ENCODE data around the gene RIPK3. TPM values are rescaled to one million over a fixed set of nuclear protein-coding genes. Genes with fewer than 3 reads are reported as not detected.

Gene RIPK3
- total and polyA plus RNA-seq, 4 experiments from 2014 or later, result 6.2 to 63.5 (median 39.8) TPM

DNA sequence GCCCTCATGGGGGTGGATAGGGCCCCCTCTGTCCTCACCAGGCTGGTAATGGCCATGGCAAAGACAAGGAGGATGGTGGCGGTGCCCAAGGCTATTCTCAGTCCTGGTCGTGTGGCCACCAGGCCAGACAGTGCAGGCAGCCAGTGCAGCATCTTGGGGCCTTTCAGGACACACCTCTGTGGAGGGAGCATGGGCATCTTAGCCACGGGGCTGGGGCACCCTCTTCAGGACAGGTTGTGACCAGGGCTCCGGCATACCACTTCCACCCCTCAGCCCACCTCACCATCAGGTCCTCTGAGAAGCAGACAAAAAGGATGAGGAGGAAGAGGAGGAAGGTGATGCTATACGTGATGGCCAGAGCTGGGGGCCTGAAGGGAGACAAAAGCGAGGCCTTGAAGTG lies 15.8 kb downstream of the RIPK3 start:
- H3K4me1 ChIP-seq (ENCODE audit: insufficient read depth, low read length), result peaks cover 14% of the 10 kb centered on the region
- no peaks in the 10 kb centered on the region for H3K9me3 ChIP-seq (ENCODE audit: control insufficient read depth in 1 of 2, low read length in 2 of 2)
- H3K4me3 ChIP-seq (ENCODE audit: low read length in 2 of 2), result no peak overlapping the region
- no peaks in the 10 kb centered on the region for H3K36me3 Mint-ChIP-seq
- H3K27ac ChIP-seq (ENCODE audit: low read depth, low read length), result no peak overlapping the region
- DNase-seq, result no peak
- H3K27me3 ChIP-seq (ENCODE audit: insufficient read depth, low read length), result no peaks in the 10 kb centered on the region
- H3K4me3 Mint-ChIP-seq, result no peak overlapping the region
- no peaks in the 10 kb centered on the region for H3K36me3 ChIP-seq (ENCODE audit: insufficient read depth, low read length)
- peaks cover 9 to 30% (median 14%) of the 10 kb centered on the region in 4 donors for H3K4me1 Mint-ChIP-seq
- intact Hi-C loops (cut with micrococcal nuclease), result no loop called here
- CTCF ChIA-PET (ENCODE audit: partially characterized antibody), result interaction anchor here (0.8 to 23.0 kb wide), 4 partner anchors 8 to 108 kb away, joined by 3 to 791 read pairs (median 14); partner anchors contain the start of genes CBLN3, CIDEB, KHNYN and SDR39U1
- peak overlapping the region in 1 of 7 donors; percentile 15 for H3K27ac Mint-ChIP-seq
- POLR2A ChIA-PET (ENCODE audit: partially characterized antibody), result interaction anchor here (0.6 kb wide), 1 partner anchor 27 kb away, joined by 4 read pairs; no protein-coding TSS in a partner anchor
- H3K27me3 Mint-ChIP-seq, result peaks cover 0 to 1% of the 10 kb centered on the region in 2 donors
- no peaks in the 10 kb centered on the region for H3K9me3 Mint-ChIP-seq

GRCh38 chr14:24323341-24323740 lies 16.4 kb downstream of the RIPK3 start:
- Histone ChIP-seq H3K4me1 (ENCODE audit: insufficient read depth, low read length) (peaks cover 9% of the 10 kb centered on the region), H3K27ac (ENCODE audit: low read depth, low read length) (no peak overlapping the region), H3K9me3 (ENCODE audit: control insufficient read depth in 1 of 2, low read length in 2 of 2) (no peaks in the 10 kb centered on the region), H3K36me3 (ENCODE audit: insufficient read depth, low read length) (no peaks in the 10 kb centered on the region), H3K27me3 (ENCODE audit: insufficient read depth, low read length) (no peaks in the 10 kb centered on the region), H3K4me3 (ENCODE audit: low read length in 2 of 2) (no peak overlapping the region)
- H3K27me3 Mint-ChIP-seq, result peaks cover 0 to 1% of the 10 kb centered on the region in 2 donors
- no peak overlapping the region for H3K27ac Mint-ChIP-seq
- no peaks in the 10 kb centered on the region for H3K9me3 Mint-ChIP-seq
- POLR2A ChIA-PET (ENCODE audit: partially characterized antibody), result no interaction called here
- CTCF ChIA-PET (ENCODE audit: partially characterized antibody), result interaction anchor here (0.8 to 23.0 kb wide), 5 partner anchors 9 to 109 kb away, joined by 3 to 791 read pairs (median 9); partner anchors contain the start of genes CBLN3, CIDEB, KHNYN and SDR39U1
- DNase-seq, result no peak
- intact Hi-C loops (cut with micrococcal nuclease), result no loop called here
- H3K4me1 Mint-ChIP-seq, result peaks cover 4 to 23% (median 8%) of the 10 kb centered on the region in 4 donors
- no peaks in the 10 kb centered on the region for H3K36me3 Mint-ChIP-seq
- H3K4me3 Mint-ChIP-seq, result peak overlapping the region in 1 of 8 donors; percentile 2

DNA sequence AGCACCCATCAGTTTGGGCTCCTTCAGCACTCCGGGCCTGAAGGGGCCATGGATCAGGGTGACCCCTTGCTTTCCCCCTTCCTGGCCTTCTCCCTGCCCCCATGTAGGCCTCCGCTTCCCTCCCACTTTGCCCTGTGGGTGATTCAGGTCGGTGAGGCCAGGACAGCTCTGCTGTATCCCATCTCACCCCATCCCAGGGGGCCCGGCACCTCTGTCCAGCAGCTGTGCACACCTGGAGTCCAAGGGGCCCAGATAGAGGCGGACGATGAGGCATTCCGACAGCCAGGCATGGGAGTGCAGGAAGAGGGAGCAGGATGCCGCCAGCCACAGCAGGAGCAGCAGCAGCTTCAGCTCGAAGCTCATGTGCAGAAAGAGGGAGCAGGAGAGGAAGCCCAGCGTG lies 17.1 kb downstream of the RIPK3 start:
- no peaks in the 10 kb centered on the region for H3K36me3 ChIP-seq (ENCODE audit: insufficient read depth, low read length)
- peaks cover 7% of the 10 kb centered on the region for H3K4me1 ChIP-seq (ENCODE audit: insufficient read depth, low read length)
- no peak overlapping the region for H3K27ac ChIP-seq (ENCODE audit: low read depth, low read length)
- intact Hi-C loops (cut with micrococcal nuclease), result no loop called here
- no peak overlapping the region for H3K4me3 ChIP-seq (ENCODE audit: low read length in 2 of 2)
- Mint-ChIP-seq H3K4me1 (peaks cover 4 to 17% (median 8%) of the 10 kb centered on the region in 4 donors), H3K4me3 (no peak overlapping the region), H3K9me3 (no peaks in the 10 kb centered on the region), H3K36me3 (no peaks in the 10 kb centered on the region), H3K27me3 (peaks cover 0 to 1% of the 10 kb centered on the region in 2 donors), H3K27ac (no peak overlapping the region)
- POLR2A ChIA-PET (ENCODE audit: partially characterized antibody), result no interaction called here
- H3K9me3 ChIP-seq (ENCODE audit: control insufficient read depth in 1 of 2, low read length in 2 of 2), result no peaks in the 10 kb centered on the region
- DNase-seq, result no peak
- no peaks in the 10 kb centered on the region for H3K27me3 ChIP-seq (ENCODE audit: insufficient read depth, low read length)
- CTCF ChIA-PET (ENCODE audit: partially characterized antibody), result interaction anchor here (0.9 to 23.0 kb wide), 5 partner anchors 11 to 109 kb away, joined by 3 to 791 read pairs (median 9); partner anchors contain the start of genes CBLN3, CIDEB, KHNYN and SDR39U1

- H3K27ac ChIP-seq (ENCODE audit: low read depth, low read length), result no peak overlapping the region
- no peak overlapping the region for H3K4me3 Mint-ChIP-seq
- H3K4me1 ChIP-seq (ENCODE audit: insufficient read depth, low read length), result no peaks in the 10 kb centered on the region
- no peaks in the 10 kb centered on the region for H3K9me3 Mint-ChIP-seq
- no peaks in the 10 kb centered on the region for H3K27me3 Mint-ChIP-seq
- DNase-seq, result no peak
- peaks cover 0 to 5% of the 10 kb centered on the region in 2 donors for H3K36me3 Mint-ChIP-seq
- no peaks in the 10 kb centered on the region for H3K27me3 ChIP-seq (ENCODE audit: insufficient read depth, low read length)
- no peaks in the 10 kb centered on the region for H3K36me3 ChIP-seq (ENCODE audit: insufficient read depth, low read length)
- no peak overlapping the region for H3K4me3 ChIP-seq (ENCODE audit: low read length in 2 of 2)
- ChIA-PET CTCF (ENCODE audit: partially characterized antibody) (interaction anchor here (0.7 to 23.0 kb wide), 3 partner anchors 19 to 111 kb away, joined by 4 to 791 read pairs (median 5); partner anchors contain the start of genes CBLN3, KHNYN, SDR39U1 and TINF2), POLR2A (ENCODE audit: partially characterized antibody) (no interaction called here)
- intact Hi-C loops (cut with micrococcal nuclease), result no loop called here
- H3K27ac Mint-ChIP-seq, result peak overlapping the region in 1 of 7 donors; percentile 52
- no peaks in the 10 kb centered on the region for H3K9me3 ChIP-seq (ENCODE audit: control insufficient read depth in 1 of 2, low read length in 2 of 2)
- H3K4me1 Mint-ChIP-seq, result peaks cover 0 to 15% (median 6%) of the 10 kb centered on the region in 4 donors
Observed at GRCh38 chr14:24321212-24321975, 18.4 kb downstream of the RIPK3 start.

DNA sequence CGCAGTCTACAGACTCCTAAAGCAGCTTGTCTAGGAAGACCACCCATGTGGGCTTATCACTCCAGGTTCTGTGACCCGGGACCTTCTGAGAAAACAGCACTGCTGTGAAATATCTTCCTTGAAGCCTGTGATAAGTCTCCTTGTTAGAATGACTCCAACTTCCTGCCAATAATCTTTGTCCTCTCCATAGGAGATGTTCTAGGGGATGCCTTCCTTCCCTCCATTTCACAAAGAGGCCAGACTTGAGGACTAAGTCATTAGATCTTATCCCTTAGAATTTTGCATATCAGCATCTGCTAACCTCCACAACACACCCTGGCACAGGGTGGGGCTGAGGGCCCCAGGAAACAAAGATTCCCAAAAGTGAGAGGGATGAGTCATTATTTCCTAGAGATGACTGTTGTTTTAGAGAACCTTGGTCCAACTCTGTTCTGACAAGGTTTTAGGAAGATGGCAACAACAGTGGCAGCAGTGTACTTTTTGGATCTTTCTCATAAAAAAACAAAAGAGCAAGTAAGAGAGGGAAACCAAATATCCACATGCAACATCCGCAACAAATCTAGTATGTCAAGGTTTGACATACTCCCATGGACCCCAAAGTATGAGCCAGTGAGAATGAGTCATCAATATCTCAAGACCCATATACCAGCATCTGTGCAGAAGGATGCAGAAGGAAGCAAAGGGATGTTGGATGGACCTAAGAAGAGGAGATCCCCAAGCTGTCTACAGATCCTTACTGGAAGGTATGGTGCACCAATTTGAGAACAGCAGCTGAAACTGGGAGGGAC lies 22.5 kb downstream of the RIPK3 start:
- DNase-seq, result no peak
- H3K4me1 ChIP-seq (ENCODE audit: insufficient read depth, low read length), result peaks cover 31% of the 10 kb centered on the region
- peaks cover 31 to 47% (median 39%) of the 10 kb centered on the region in 4 donors for H3K4me1 Mint-ChIP-seq
- peaks cover 0 to 5% of the 10 kb centered on the region in 2 donors for H3K36me3 Mint-ChIP-seq
- ChIA-PET POLR2A (ENCODE audit: partially characterized antibody) (interaction anchor here (1.0 to 1.2 kb wide), 2 partner anchors 14 to 101 kb away, joined by 3 read pairs; partner anchors contain the start of gene MDP1), CTCF (ENCODE audit: partially characterized antibody) (interaction anchor here (1.6 to 3.7 kb wide), 3 partner anchors 9 to 16 kb away, joined by 6 to 29 read pairs (median 13); partner anchors contain the start of genes CIDEB and LTB4R2)
- H3K9me3 Mint-ChIP-seq, result no peaks in the 10 kb centered on the region
- H3K36me3 ChIP-seq (ENCODE audit: insufficient read depth, low read length), result no peaks in the 10 kb centered on the region
- no peaks in the 10 kb centered on the region for H3K27me3 Mint-ChIP-seq
- no peaks in the 10 kb centered on the region for H3K27me3 ChIP-seq (ENCODE audit: insufficient read depth, low read length)
- intact Hi-C loops (cut with micrococcal nuclease), result no loop called here
- no peaks in the 10 kb centered on the region for H3K9me3 ChIP-seq (ENCODE audit: control insufficient read depth in 1 of 2, low read length in 2 of 2)
- no peak overlapping the region for H3K27ac ChIP-seq (ENCODE audit: low read depth, low read length)
- H3K4me3 Mint-ChIP-seq, result peak overlapping the region in 1 of 8 donors; percentile 7
- no peak overlapping the region for H3K4me3 ChIP-seq (ENCODE audit: low read length in 2 of 2)
- H3K27ac Mint-ChIP-seq, result peak overlapping the region in 4 of 7 donors; percentile 10 to 38 (median 18)

DNA sequence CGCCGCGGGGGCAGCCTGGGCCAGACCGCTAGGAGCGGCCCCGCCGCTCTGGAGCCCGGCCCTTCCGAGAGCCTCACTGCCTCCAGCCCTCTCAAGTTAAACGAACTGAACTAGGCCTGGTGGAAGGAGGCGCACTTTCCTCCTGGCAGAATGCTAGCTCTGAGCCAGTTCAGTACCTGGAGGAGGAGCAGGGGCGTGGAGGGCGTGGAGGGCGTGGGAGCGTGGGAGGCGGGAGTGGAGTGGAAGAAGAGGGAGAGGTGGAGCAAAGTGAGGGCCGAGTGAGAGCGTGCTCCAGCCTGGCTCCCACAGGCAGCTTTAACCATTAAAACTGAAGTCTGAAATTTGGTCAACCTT lies 23.2 kb downstream of the RIPK3 start:
- POLR2A ChIA-PET (ENCODE audit: partially characterized antibody), result interaction anchor here (1.0 to 1.1 kb wide), 2 partner anchors 74 to 101 kb away, joined by 3 read pairs; partner anchors contain the start of genes MDP1 and TINF2
- CTCF ChIA-PET (ENCODE audit: partially characterized antibody), result interaction anchor here (3.7 kb wide), 1 partner anchor 8 kb away, joined by 29 read pairs; the partner anchor contains the start of genes CIDEB and LTB4R2
- H3K27me3 Mint-ChIP-seq, result no peaks in the 10 kb centered on the region
- DNase-seq, result no peak
- peaks cover 0 to 1% (median 0%) of the 10 kb centered on the region in 8 donors for H3K9me3 Mint-ChIP-seq
- Histone ChIP-seq H3K36me3 (ENCODE audit: insufficient read depth, low read length) (no peaks in the 10 kb centered on the region), H3K4me3 (ENCODE audit: low read length in 2 of 2) (no peak overlapping the region), H3K4me1 (ENCODE audit: insufficient read depth, low read length) (peaks cover 39% of the 10 kb centered on the region), H3K9me3 (ENCODE audit: control insufficient read depth in 1 of 2, low read length in 2 of 2) (no peaks in the 10 kb centered on the region), H3K27me3 (ENCODE audit: insufficient read depth, low read length) (no peaks in the 10 kb centered on the region), H3K27ac (ENCODE audit: low read depth, low read length) (no peak overlapping the region)
- intact Hi-C loops (cut with micrococcal nuclease), result no loop called here
- H3K36me3 Mint-ChIP-seq, result peaks cover 0 to 5% of the 10 kb centered on the region in 2 donors
- no peak overlapping the region for H3K27ac Mint-ChIP-seq
- H3K4me1 Mint-ChIP-seq, result peaks cover 38 to 55% (median 46%) of the 10 kb centered on the region in 4 donors
- H3K4me3 Mint-ChIP-seq, result no peak overlapping the region

Data from CD4-positive, alpha-beta memory T cell (primary cell).